Middle frontal gyrus (tissue), 1 donor: Measurements from ENCODE around the gene PTPN4.
A peak's percentile ranks its signal among the peaks of the same experiment; 100 is the strongest.
"Not testable (repeated sequence)": the region's sequence is repeated elsewhere in the genome, so short reads cannot be mapped to it uniquely, and the experiment has no call there.

Source experiments
- DNase-seq: peaks from one replicate; pipeline ENCODE4 v3.0.0-alpha.2; 2015; ENCODE audit warnings: low spot score; ENCODE audit errors: extremely low spot score

PTPN4 gene

DNA sequence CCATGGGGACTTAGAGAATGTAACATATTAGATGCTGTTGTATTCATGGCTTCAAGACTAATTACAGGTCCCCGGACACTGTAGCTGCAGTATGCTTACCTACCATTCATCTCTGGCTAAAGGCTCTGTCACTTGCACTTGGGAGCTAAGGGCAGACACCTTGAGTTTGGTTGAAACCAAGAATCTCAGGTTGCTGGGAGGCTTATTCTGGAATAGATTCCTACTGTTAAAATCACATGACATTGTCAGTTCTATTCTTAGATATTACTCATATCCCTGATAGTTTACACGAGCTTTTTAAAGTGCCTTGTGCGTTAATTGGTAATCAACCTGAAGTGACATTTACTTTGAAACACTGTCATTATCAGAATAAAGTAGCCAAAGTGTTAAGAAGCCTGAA lies 180.2 kb downstream of the PTPN4 start:
- DNase-seq: no peak

DNA sequence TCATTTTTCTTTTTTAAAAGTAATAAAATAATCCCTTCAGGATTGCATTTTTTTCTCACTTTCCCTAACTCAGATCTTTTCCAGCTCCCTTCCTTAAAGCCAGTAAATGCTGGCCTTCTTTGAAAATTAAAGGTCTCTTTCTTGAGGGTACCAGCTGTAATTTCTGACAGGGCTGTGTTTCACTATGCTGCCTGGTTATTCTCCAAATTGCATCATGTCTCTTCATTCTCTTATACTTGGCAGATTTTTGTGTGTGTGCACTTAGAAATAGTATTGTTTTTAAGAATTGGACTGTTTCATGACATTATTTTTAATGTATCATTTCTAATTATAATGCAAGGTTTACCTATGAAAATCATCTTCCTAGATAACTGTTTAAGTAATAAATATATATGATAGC lies 181.1 kb downstream of the PTPN4 start:
- DNase-seq: no peak

DNA sequence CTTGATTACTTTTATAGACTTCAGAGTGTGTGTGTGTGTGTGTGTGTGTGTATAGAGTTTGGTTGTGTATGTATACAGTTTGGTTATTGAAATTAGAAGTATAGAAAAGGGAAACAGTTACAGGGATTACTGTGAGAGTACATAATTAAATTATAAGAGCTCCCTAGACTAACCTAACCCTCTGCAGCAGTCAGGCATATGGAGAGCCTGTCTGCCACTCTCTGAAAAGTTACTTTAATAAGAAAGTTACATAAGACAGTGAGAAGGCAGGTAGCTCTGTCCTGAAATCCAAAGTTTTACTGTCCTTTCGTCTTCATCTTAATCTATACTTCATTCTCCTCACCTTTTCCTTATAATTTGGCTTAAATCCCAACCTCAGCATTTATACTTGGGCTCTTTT lies 181.7 kb downstream of the PTPN4 start:
- DNase-seq: no peak

- no peak for DNase-seq
Measured at GRCh38 chr2:119941981-119942513, 182.3 kb downstream of the PTPN4 start.

GRCh38 chr2:119943058-119943457 lies 183.3 kb downstream of the PTPN4 start:
- no peak for DNase-seq

DNA sequence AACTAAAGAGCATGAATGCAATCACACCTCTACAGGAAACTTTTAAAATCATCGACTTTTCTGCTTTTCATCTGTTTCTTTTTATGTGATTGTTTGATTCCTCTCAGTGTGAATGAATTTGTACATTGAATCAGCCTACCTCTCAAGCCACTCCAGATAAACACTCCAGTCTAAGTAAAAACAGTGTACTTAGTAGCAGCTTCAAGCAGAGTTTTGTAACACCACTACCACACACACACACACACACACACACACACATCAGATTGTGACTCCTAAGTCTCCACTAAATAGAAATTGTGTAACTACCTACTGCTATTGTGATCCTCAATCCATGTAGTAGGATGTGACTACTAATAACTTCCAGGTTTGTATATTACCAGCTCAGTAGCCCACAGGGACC lies 187.8 kb downstream of the PTPN4 start:
- DNase-seq: no peak

GRCh38 chr2:119950966-119951365 lies 191.2 kb downstream of the PTPN4 start:
- no peak for DNase-seq

DNA sequence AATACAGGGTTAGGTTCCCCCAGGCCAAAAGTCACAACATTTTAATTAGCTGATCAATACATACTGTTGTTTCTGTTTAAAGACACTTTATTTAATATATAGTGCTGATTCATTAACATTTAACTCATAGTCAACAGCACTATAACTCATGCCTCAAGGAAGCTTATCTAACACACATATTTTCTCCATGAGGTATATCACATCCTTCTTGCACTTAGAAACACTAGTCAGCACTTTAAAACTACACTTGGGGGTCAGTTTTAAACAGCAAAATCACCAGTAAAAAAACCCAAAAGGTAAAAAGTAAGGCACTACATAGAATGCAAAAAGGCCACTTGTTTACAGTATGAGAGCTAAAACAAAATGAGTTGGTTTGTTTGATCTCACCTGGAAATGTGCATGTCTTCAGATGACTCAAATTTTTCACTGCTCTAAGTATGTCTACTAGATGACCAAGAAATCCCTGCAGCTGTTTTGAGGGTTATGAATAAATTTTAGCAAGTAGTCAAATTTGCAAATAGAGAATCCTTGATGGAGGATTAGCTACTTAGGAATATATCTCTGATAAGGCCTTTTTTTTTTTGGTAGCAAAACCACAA lies 199.0 kb downstream of the PTPN4 start:
- no peak for DNase-seq

- no peak for DNase-seq
Measured at GRCh38 chr2:119960821-119961220, 201.1 kb downstream of the PTPN4 start.

DNA sequence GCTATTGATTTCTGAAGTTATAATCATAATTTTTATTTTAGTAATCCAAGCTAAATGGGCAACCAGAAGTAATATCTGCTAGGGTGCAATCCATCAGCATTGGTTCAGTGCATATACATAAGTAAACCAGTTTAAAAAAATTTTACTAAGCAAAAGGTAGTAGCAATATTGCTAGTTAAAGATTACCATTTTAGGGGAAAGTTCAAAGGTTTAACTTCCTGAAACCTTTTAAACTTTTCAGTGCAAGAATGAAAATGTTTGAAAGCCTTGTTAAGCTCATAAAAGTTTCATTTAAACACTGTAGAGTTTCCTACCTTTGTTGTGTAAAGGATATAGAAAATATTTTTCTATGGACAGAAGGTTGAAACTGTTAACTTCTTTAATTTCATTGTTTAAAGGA lies 222.2 kb downstream of the PTPN4 start:
- DNase-seq: no peak

- DNase-seq: no peak
Measured at GRCh38 chr2:119982506-119982905, 222.8 kb downstream of the PTPN4 start.

DNA sequence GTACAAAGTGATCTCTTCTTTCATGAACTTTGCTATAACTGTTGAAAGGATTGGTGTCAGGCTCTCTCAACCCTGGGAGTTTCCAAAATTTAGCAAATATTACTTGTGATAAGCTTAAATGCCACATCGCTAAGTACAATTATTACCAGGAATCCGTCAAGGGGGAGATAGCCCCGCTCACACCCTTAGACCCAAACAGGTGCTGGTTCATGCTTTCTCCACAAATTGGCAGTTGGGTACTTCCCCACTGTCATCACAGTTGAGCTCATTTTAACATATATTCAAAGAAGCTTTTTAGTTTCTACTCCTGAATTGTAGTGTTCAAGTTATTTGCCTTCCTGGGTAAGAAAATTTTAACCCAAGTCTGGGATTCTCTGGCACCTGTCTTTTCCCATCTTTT lies 223.4 kb downstream of the PTPN4 start:
- no peak for DNase-seq

- no peak for DNase-seq
Measured at GRCh38 chr2:119996148-119996547, 236.4 kb downstream of the PTPN4 start.

DNA sequence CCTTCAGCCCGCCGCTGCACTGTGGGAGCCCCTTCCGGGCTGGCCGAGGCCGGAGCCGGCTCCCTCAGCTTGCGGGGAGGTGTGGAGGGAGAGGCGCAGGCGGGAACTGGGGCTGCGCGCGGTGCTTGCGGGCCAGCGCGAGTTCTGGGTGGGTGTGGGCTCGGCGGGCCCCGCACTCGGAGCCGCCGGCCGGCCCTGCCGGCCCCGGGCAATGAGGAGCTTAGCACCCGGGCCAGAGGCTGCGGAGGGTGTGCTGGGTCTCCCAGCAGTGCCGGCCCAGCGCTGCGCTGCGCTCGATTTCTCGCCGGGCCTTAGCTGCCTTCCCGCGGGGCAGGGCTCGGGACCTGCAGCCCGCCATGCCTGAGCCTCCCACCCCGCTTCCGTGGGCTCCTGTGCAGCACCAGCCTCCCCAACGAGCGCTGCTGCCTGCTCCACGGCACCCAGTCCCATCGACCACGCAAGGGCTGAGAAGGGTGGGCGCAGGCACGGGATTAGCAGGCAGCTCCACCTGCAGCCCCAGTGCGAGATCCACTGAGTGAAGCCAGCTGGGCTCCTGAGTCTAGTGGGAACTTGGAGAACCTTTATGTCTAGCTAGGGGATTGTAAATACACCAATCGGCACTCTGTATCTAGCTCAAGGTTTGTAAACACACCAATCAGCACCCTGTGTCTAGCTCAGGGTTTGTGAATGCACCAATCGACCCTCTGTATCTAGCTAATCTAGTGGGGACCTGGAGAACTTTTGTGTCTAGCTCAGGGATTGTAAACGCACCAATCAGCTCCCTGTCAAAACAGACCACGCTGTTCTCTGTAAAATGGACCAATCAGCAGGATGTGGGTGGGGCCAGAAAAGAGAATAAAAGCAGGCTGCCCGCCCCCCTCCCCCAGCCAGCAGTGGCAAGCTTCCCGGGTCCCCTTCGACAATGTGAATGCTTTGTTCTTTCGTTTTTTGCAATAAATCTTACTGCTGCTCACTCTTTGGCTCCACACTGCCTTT lies 237.5 kb downstream of the PTPN4 start:
- DNase-seq: not testable (repeated sequence)

DNA sequence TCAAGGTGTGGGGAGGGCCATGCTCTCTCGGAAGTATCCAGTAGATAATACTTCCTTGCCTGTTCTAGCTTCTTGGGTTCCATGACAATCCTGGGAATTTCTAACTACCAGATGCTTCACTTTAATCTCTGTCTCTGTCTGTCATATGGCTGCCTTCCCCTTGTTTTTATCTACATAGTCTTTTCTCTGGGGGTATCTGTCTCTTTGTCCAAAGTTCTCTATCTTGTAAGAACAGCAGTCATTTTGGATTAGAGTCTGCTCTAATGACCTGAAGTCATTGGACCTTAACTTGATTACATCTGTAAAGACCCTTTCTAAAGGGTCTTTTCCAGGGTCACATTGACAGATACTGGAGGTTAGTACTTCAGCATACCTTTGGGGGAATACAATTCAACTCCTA lies 241.7 kb downstream of the PTPN4 start:
- no peak for DNase-seq

DNA sequence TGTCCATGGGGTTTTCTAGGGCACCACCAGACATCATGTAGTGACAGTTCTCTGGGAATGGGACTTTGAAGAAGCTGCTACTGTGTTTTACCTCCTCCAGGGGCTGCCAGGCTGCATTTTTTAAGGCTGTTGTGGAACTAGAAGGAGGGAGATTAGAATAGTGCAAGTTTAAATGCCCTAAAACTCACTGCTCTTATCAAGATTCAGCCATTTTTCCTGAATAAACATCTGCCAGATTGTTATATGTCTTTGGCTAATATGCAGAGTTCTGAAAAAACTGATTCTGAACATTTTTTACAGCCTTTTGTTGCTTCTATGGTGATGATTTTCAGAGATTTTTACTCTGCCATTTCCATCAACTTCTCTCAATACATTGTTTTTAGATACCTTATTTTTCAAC lies 244.5 kb downstream of the PTPN4 start:
- no peak for DNase-seq

- no peak for DNase-seq
Measured at GRCh38 chr2:120005834-120006521, 246.3 kb downstream of the PTPN4 start.

DNA sequence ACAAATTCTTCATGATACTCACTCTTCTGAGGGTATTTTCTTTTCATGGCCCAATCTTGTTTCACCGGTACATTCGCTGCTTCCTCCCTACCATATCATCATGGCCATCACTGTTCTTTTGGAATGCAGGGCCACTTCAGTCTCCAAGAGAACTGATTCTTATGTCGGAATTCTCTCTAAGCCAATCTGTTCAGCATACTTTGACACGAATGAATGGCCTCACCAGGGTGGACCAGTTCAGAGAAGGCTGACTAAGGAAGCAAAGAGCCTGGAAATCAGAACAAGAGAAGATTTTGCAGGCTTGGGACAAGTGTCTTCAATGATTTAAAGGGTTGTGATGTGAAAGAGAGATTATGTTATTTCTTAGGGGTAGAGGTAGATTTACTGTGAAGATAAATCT lies 248.1 kb downstream of the PTPN4 start:
- DNase-seq: no peak

DNA sequence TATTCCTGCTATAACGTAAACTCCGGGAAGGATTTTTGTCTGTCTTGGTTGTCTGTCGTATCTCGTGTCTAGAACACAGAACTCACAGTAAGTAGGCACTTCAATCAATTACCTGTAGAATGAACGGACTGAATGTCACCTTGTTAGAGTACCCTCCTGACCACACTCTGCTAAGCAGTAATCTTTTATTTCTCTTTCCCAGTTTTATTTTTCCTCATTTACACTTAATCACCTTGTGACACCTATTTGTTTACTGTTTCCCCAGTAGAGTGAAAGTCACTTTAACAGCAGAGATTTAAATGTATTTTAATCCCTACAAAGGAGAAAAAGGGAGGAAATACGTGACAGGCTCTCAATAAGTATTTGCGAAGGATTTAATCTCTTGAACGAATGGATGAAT lies 252.6 kb downstream of the PTPN4 start:
- no peak for DNase-seq

DNA sequence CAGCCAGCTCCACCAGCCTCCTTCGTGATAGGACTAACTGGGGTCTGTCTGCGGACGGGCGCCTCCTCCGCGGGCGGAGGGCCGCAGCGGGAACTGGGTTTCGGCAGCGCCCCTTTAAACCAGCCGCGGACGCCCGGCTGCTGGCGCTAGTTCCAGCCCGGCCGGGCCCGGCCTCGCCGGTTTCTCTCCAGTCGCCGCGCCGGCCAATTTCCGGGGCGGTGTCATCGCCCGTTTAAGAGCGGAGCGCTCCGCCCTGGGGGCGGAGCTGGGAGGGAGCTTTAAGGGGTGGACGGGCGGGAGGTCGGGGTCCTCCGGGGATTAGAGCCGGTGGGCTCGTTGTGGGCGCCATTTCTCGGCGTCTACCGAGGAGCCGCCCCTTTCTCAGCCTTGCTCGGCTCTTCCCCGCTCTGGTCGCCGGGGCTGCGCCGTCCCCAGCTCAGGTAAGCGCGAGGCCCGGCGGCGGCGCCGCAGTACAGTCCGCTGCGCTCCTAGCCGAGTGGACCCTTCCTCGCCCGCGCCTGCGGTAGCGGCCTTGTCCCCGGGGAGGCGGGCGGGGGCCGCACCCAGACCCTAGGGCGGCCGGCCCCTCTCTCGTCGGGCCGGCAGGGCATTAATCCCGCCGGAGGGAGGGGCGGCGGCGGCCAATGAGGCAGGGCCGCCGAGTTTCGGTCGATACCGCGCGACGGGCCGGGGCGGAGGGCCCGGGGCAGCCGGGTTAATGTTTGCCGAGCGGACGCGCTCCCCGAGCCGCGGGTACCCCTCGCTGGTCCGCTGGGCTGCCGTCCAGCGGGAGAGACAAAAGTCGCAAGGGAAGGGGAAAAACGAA lies 253.3 kb downstream of the PTPN4 start, which contains the start of gene EPB41L5:
Gene EPB41L5 (plus strand): TSS at position 307 of the 826 bp plus-strand sequence. CDS start 6,008 bp downstream, outside the sequence.
- peak; percentile 87 for DNase-seq
